HG03354 (cell line): ENCODE data around the gene ALLC.

Experiments used
- ATAC-seq: cut with Tn5 transposase; IDR thresholded peaks from one replicate; pipeline ENCODE4 v1.9.1; 2021; ENCODE audit warnings: mild to moderate bottlenecking; ENCODE audit not compliant: unreplicated experiment, poor library complexity, severe bottlenecking

ALLC gene

GRCh38 chr2:3703757-3704355 is 45.9 kb downstream of the ALLC start:
- ATAC-seq, result no peak

GRCh38 chr2:3704692-3705091 is 46.7 kb downstream of the ALLC start:
- no peak for ATAC-seq

GRCh38 chr2:3705782-3706181 is 47.8 kb downstream of the ALLC start:
- no peak for ATAC-seq

GRCh38 chr2:3706892-3707291 is 48.9 kb downstream of the ALLC start:
- ATAC-seq, result no peak

- no peak for ATAC-seq
Observed at GRCh38 chr2:3708576-3708975, 50.6 kb downstream of the ALLC start.

GRCh38 chr2:3709225-3709624 is 51.2 kb downstream of the ALLC start:
- ATAC-seq, result no peak

- ATAC-seq, result no peak
Observed at GRCh38 chr2:3712424-3712823, 54.4 kb downstream of the ALLC start.

GRCh38 chr2:3712831-3713503 is 55.0 kb downstream of the ALLC start:
- no peak for ATAC-seq

GRCh38 chr2:3718679-3719078 is 60.7 kb downstream of the ALLC start:
- no peak for ATAC-seq

GRCh38 chr2:3725002-3725401 is 67.0 kb downstream of the ALLC start:
- no peak for ATAC-seq

- ATAC-seq, result no peak
Observed at GRCh38 chr2:3725458-3726250, 67.7 kb downstream of the ALLC start.

GRCh38 chr2:3726511-3726910 is 68.5 kb downstream of the ALLC start:
- ATAC-seq, result no peak

GRCh38 chr2:3727397-3728045 is 69.5 kb downstream of the ALLC start:
- ATAC-seq, result no peak

GRCh38 chr2:3728104-3729054 is 70.4 kb downstream of the ALLC start:
- no peak for ATAC-seq

- ATAC-seq, result no peak
Observed at GRCh38 chr2:3729055-3729448, 71.1 kb downstream of the ALLC start.

GRCh38 chr2:3729786-3730185 is 71.8 kb downstream of the ALLC start:
- no peak for ATAC-seq

GRCh38 chr2:3730646-3731045 is 72.6 kb downstream of the ALLC start:
- no peak for ATAC-seq

GRCh38 chr2:3731829-3732228 is 73.8 kb downstream of the ALLC start:
- ATAC-seq, result no peak

GRCh38 chr2:3736112-3736511 is 78.1 kb downstream of the ALLC start:
- no peak for ATAC-seq
